ENCODE measurements around the gene MAPK12.

Gene MAPK12

GRCh38 chr22:50287731-50288130 lies 26.2 kb upstream of the MAPK12 start:
- H4K91ac ChIP-seq (ENCODE audit: low read depth, low read length, poor library complexity), result no peak overlapping the region
- peaks cover 55 to 92% of the 10 kb centered on the region in 2 donors for H3K36me3 ChIP-seq (replicated peaks in 1 of 2; ENCODE audit: control insufficient read depth in 2 of 2, insufficient read depth in 2 of 2, low read length in 2 of 2)
- WGBS, 2 donors (ENCODE audit: extremely low coverage in 2 of 2, insufficient read length in 2 of 2, insufficient replicate concordance in 1 of 2), result no CpG with 5 or more reads among the region's 31 CpGs

GRCh38 chr22:50286701-50287318 lies 25.3 kb upstream of the MAPK12 start:
- Histone ChIP-seq H3K18ac (ENCODE audit: low read length) (no peak overlapping the region), H3K9ac (ENCODE audit: low read depth, low read length, poor library complexity) (no peak overlapping the region), H3K14ac (ENCODE audit: low read length) (peak overlapping the region; percentile 21), H4K8ac (ENCODE audit: low read depth, low read length) (peak overlapping the region; percentile 43), H3K27ac (replicated peaks; ENCODE audit: low read length) (no peak overlapping the region), H3K4me2 (ENCODE audit: insufficient read depth, low read length, poor library complexity, severe bottlenecking) (no peak overlapping the region), H4K91ac (ENCODE audit: low read depth, low read length, poor library complexity) (no peak overlapping the region), H3K36me3 (replicated peaks in 1 of 2; ENCODE audit: control insufficient read depth in 2 of 2, insufficient read depth in 2 of 2, low read length in 2 of 2) (peaks cover 58 to 93% of the 10 kb centered on the region in 2 donors), H2BK120ac (ENCODE audit: low read depth, low read length) (no peak overlapping the region), H2BK15ac (ENCODE audit: low read length) (no peak overlapping the region), H2AFZ (ENCODE audit: low read length) (no peak overlapping the region), H3K4ac (ENCODE audit: low read length) (no peak overlapping the region), H3K79me1 (ENCODE audit: low read depth, low read length) (peaks cover 51% of the 10 kb centered on the region), H3K23ac (ENCODE audit: low read depth, low read length, poor library complexity) (peak overlapping the region; percentile 80), H3K27me3 (ENCODE audit: control insufficient read depth in 3 of 3, insufficient read depth in 3 of 3, low read depth in 1 of 3, low read length in 3 of 3) (no peaks in the 10 kb centered on the region), H3K4me1 (ENCODE audit: control insufficient read depth in 2 of 2, insufficient read depth in 1 of 2, low read depth in 1 of 2, low read length in 2 of 2) (peaks cover 0 to 10% of the 10 kb centered on the region in 2 donors), H3K9me3 (replicated peaks in 1 of 2; ENCODE audit: control insufficient read depth in 2 of 2, insufficient read depth in 1 of 2, low read depth in 1 of 2, low read length in 2 of 2) (no peaks in the 10 kb centered on the region), H2BK12ac (ENCODE audit: low read length) (no peak overlapping the region), H2BK5ac (ENCODE audit: low read length) (no peak overlapping the region), H3K4me3 (ENCODE audit: low read length in 2 of 2) (peak overlapping the region in 1 of 2 donors; percentile 20), H2AK5ac (ENCODE audit: low read depth, low read length) (no peak overlapping the region)
- no CpG with 5 or more reads among the region's 40 CpGs for WGBS, 2 donors (ENCODE audit: extremely low coverage in 2 of 2, insufficient read length in 2 of 2, insufficient replicate concordance in 1 of 2)
- DNase-seq (ENCODE audit: low spot score), result no peak

More at GRCh38 chr22:50287731-50288130, 26.2 kb upstream of the MAPK12 start:
- no peak overlapping the region for H3K18ac ChIP-seq (ENCODE audit: low read length)
- no peak overlapping the region for H3K9ac ChIP-seq (ENCODE audit: low read depth, low read length, poor library complexity)
- no peak overlapping the region for H2AFZ ChIP-seq (ENCODE audit: low read length)
- H3K27ac ChIP-seq (replicated peaks; ENCODE audit: low read length), result no peak overlapping the region
- no peak overlapping the region for H3K4ac ChIP-seq (ENCODE audit: low read length)
- H3K23ac ChIP-seq (ENCODE audit: low read depth, low read length, poor library complexity), result peak overlapping the region; percentile 20
- DNase-seq (ENCODE audit: low spot score), result no peak
- H3K4me3 ChIP-seq (ENCODE audit: low read length in 2 of 2), result no peak overlapping the region
- no peak overlapping the region for H3K4me2 ChIP-seq (ENCODE audit: insufficient read depth, low read length, poor library complexity, severe bottlenecking)
- H3K79me1 ChIP-seq (ENCODE audit: low read depth, low read length), result peaks cover 56% of the 10 kb centered on the region
- no peaks in the 10 kb centered on the region for H3K27me3 ChIP-seq (ENCODE audit: control insufficient read depth in 3 of 3, insufficient read depth in 3 of 3, low read depth in 1 of 3, low read length in 3 of 3)
- no peaks in the 10 kb centered on the region for H3K9me3 ChIP-seq (replicated peaks in 1 of 2; ENCODE audit: control insufficient read depth in 2 of 2, insufficient read depth in 1 of 2, low read depth in 1 of 2, low read length in 2 of 2)
- H2BK5ac ChIP-seq (ENCODE audit: low read length), result peak overlapping the region; percentile 66
- H2BK120ac ChIP-seq (ENCODE audit: low read depth, low read length), result no peak overlapping the region
- no peak overlapping the region for H4K8ac ChIP-seq (ENCODE audit: low read depth, low read length)
- no peak overlapping the region for H2BK15ac ChIP-seq (ENCODE audit: low read length)
- H3K4me1 ChIP-seq (ENCODE audit: control insufficient read depth in 2 of 2, insufficient read depth in 1 of 2, low read depth in 1 of 2, low read length in 2 of 2), result peaks cover 0 to 15% of the 10 kb centered on the region in 2 donors
- no peak overlapping the region for H2BK12ac ChIP-seq (ENCODE audit: low read length)
- peak overlapping the region; percentile 37 for H2AK5ac ChIP-seq (ENCODE audit: low read depth, low read length)
- H3K14ac ChIP-seq (ENCODE audit: low read length), result no peak overlapping the region

GRCh38 chr22:50286275-50286674 lies 24.8 kb upstream of the MAPK12 start:
- Histone ChIP-seq H3K14ac (ENCODE audit: low read length) (peak overlapping the region; percentile 21), H4K8ac (ENCODE audit: low read depth, low read length) (no peak overlapping the region), H3K23ac (ENCODE audit: low read depth, low read length, poor library complexity) (peak overlapping the region; percentile 80), H3K4me3 (ENCODE audit: low read length in 2 of 2) (peak overlapping the region in 1 of 2 donors; percentile 20), H4K91ac (ENCODE audit: low read depth, low read length, poor library complexity) (no peak overlapping the region), H3K9me3 (replicated peaks in 1 of 2; ENCODE audit: control insufficient read depth in 2 of 2, insufficient read depth in 1 of 2, low read depth in 1 of 2, low read length in 2 of 2) (no peaks in the 10 kb centered on the region), H3K18ac (ENCODE audit: low read length) (no peak overlapping the region), H3K79me1 (ENCODE audit: low read depth, low read length) (peaks cover 45% of the 10 kb centered on the region), H3K4ac (ENCODE audit: low read length) (no peak overlapping the region), H2AK5ac (ENCODE audit: low read depth, low read length) (no peak overlapping the region), H2BK12ac (ENCODE audit: low read length) (no peak overlapping the region), H2BK15ac (ENCODE audit: low read length) (no peak overlapping the region), H3K4me2 (ENCODE audit: insufficient read depth, low read length, poor library complexity, severe bottlenecking) (no peak overlapping the region), H3K27ac (replicated peaks; ENCODE audit: low read length) (no peak overlapping the region), H2AFZ (ENCODE audit: low read length) (no peak overlapping the region), H3K27me3 (ENCODE audit: control insufficient read depth in 3 of 3, insufficient read depth in 3 of 3, low read depth in 1 of 3, low read length in 3 of 3) (no peaks in the 10 kb centered on the region), H3K9ac (ENCODE audit: low read depth, low read length, poor library complexity) (no peak overlapping the region), H3K4me1 (ENCODE audit: control insufficient read depth in 2 of 2, insufficient read depth in 1 of 2, low read depth in 1 of 2, low read length in 2 of 2) (peaks cover 0 to 7% of the 10 kb centered on the region in 2 donors), H2BK120ac (ENCODE audit: low read depth, low read length) (no peak overlapping the region), H3K36me3 (replicated peaks in 1 of 2; ENCODE audit: control insufficient read depth in 2 of 2, insufficient read depth in 2 of 2, low read length in 2 of 2) (peaks cover 62 to 93% of the 10 kb centered on the region in 2 donors), H2BK5ac (ENCODE audit: low read length) (no peak overlapping the region)
- WGBS, 2 donors (ENCODE audit: extremely low coverage in 2 of 2, insufficient read length in 2 of 2, insufficient replicate concordance in 1 of 2), result no CpG with 5 or more reads among the region's 21 CpGs
- no peak for DNase-seq (ENCODE audit: low spot score)

DNA sequence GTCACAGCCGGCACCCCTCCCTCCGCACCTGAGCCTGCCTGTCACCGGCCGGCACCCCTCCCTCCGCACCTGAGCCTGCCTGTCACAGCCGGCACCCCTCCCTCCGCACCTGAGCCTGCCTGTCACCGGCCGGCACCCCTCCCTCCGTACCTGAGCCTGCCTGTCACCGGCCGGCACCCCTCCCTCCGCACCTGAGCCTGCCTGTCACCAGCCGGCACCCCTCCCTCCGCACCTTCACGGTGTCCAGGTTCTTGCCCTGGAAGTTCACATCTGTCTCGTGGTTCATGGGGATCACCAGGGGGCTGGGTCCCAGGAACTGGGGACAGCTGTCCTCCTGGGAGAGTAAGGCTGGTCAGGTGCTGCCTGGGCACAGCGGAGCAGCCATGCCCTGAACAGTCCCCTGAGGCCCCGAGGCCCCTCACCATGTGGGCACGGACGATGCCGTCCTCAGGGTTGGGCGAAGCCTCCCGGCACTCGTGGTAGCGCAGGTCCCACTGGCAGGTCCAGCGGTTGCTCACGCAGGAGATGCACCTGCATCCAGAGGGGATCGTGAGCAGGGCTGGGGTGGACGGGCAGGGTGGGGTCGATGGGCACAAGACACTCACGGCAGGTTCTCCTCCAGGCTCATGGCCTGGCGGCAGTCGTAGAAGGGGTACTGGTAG lies 24.2 kb upstream of the MAPK12 start:
- H2AK5ac ChIP-seq (ENCODE audit: low read depth, low read length), result no peak overlapping the region
- H3K27me3 ChIP-seq (ENCODE audit: control insufficient read depth in 3 of 3, insufficient read depth in 3 of 3, low read depth in 1 of 3, low read length in 3 of 3), result no peaks in the 10 kb centered on the region
- H4K91ac ChIP-seq (ENCODE audit: low read depth, low read length, poor library complexity), result no peak overlapping the region
- H3K4me1 ChIP-seq (ENCODE audit: control insufficient read depth in 2 of 2, insufficient read depth in 1 of 2, low read depth in 1 of 2, low read length in 2 of 2), result peaks cover 0 to 1% of the 10 kb centered on the region in 2 donors
- peak overlapping the region; percentile 80 for H3K23ac ChIP-seq (ENCODE audit: low read depth, low read length, poor library complexity)
- H3K4ac ChIP-seq (ENCODE audit: low read length), result no peak overlapping the region
- H3K4me3 ChIP-seq (ENCODE audit: low read length in 2 of 2), result no peak overlapping the region
- no peak overlapping the region for H2BK15ac ChIP-seq (ENCODE audit: low read length)
- no peak overlapping the region for H3K27ac ChIP-seq (replicated peaks; ENCODE audit: low read length)
- DNase-seq (ENCODE audit: low spot score), result no peak
- H3K4me2 ChIP-seq (ENCODE audit: insufficient read depth, low read length, poor library complexity, severe bottlenecking), result no peak overlapping the region
- no CpG with 5 or more reads among the region's 34 CpGs for WGBS, 2 donors (ENCODE audit: extremely low coverage in 2 of 2, insufficient read length in 2 of 2, insufficient replicate concordance in 1 of 2)
- H3K79me1 ChIP-seq (ENCODE audit: low read depth, low read length), result peaks cover 40% of the 10 kb centered on the region
- no peak overlapping the region for H2BK12ac ChIP-seq (ENCODE audit: low read length)
- no peak overlapping the region for H3K14ac ChIP-seq (ENCODE audit: low read length)
- peaks cover 67 to 93% of the 10 kb centered on the region in 2 donors for H3K36me3 ChIP-seq (replicated peaks in 1 of 2; ENCODE audit: control insufficient read depth in 2 of 2, insufficient read depth in 2 of 2, low read length in 2 of 2)
- H3K18ac ChIP-seq (ENCODE audit: low read length), result no peak overlapping the region
- H4K8ac ChIP-seq (ENCODE audit: low read depth, low read length), result peak overlapping the region; percentile 65
- no peak overlapping the region for H2BK120ac ChIP-seq (ENCODE audit: low read depth, low read length)
- H2BK5ac ChIP-seq (ENCODE audit: low read length), result no peak overlapping the region
- H2AFZ ChIP-seq (ENCODE audit: low read length), result no peak overlapping the region
- peak overlapping the region; percentile 44 for H3K9ac ChIP-seq (ENCODE audit: low read depth, low read length, poor library complexity)
- no peaks in the 10 kb centered on the region for H3K9me3 ChIP-seq (replicated peaks in 1 of 2; ENCODE audit: control insufficient read depth in 2 of 2, insufficient read depth in 1 of 2, low read depth in 1 of 2, low read length in 2 of 2)

Data from neuronal stem cell (in vitro differentiated cells).